ENCODE measurements around the gene CDH13.

Gene CDH13

DNA sequence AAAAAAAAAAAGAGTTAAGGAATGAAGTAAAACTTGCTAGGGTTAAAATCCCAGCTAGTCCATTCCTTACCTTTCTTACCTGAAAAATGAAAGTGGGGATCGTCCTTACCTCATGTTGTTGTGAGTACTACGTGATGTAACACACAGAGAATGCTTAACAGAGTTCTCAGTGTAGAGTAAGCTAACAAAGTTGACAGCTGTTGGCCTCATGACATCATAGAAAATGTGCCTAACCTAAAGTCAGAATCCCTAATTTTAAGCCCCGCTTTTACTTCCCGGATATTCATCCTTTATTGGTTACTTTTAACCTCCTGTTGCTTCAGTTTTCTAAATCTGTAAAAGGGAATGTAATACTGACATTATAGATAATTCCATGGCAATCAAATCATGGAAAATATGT lies 675.2 kb downstream of the CDH13 start:
- DNase-seq: no peak
- Histone ChIP-seq H3K27ac (no peak overlapping the region), H3K36me3 (no peaks in the 10 kb centered on the region), H3K9me3 (no peaks in the 10 kb centered on the region), H3K27me3 (no peaks in the 10 kb centered on the region), H3K4me1 (peaks cover 0 to 13% (median 3%) of the 10 kb centered on the region in 4 donors), H3K4me3 (no peak overlapping the region)
- intact Hi-C loops (cut with DNase I; ENCODE audit: low total_unique reads): no loop called here
- TF ChIP-seq, protein P1, sequence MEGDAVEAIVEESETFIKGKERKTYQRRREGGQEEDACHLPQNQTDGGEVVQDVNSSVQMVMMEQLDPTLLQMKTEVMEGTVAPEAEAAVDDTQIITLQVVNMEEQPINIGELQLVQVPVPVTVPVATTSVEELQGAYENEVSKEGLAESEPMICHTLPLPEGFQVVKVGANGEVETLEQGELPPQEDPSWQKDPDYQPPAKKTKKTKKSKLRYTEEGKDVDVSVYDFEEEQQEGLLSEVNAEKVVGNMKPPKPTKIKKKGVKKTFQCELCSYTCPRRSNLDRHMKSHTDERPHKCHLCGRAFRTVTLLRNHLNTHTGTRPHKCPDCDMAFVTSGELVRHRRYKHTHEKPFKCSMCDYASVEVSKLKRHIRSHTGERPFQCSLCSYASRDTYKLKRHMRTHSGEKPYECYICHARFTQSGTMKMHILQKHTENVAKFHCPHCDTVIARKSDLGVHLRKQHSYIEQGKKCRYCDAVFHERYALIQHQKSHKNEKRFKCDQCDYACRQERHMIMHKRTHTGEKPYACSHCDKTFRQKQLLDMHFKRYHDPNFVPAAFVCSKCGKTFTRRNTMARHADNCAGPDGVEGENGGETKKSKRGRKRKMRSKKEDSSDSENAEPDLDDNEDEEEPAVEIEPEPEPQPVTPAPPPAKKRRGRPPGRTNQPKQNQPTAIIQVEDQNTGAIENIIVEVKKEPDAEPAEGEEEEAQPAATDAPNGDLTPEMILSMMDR (IDR thresholded peaks at IDR 0.05): no peak

- H3K27ac ChIP-seq: no peak overlapping the region
- TF ChIP-seq, protein P1 (IDR thresholded peaks at IDR 0.05): no peak
- no peaks in the 10 kb centered on the region for H3K9me3 ChIP-seq
- no peak overlapping the region for H3K4me3 ChIP-seq
- intact Hi-C loops (cut with DNase I; ENCODE audit: low total_unique reads): no loop called here
- no peak for DNase-seq
- H3K27me3 ChIP-seq: no peaks in the 10 kb centered on the region
- H3K4me1 ChIP-seq: peaks cover 0 to 22% (median 9%) of the 10 kb centered on the region in 4 donors
- H3K36me3 ChIP-seq: no peaks in the 10 kb centered on the region
Observed at GRCh38 chr16:83302853-83303252, 676.1 kb downstream of the CDH13 start.

GRCh38 chr16:83305092-83305491 lies 678.3 kb downstream of the CDH13 start:
- intact Hi-C loops (cut with DNase I; ENCODE audit: low total_unique reads): loop anchor here (5.0 kb wide), 1 partner anchor 42 kb away; no protein-coding TSS in a partner anchor
- Histone ChIP-seq H3K9me3 (no peaks in the 10 kb centered on the region), H3K4me1 (peaks cover 0 to 41% (median 12%) of the 10 kb centered on the region in 4 donors), H3K36me3 (no peaks in the 10 kb centered on the region), H3K4me3 (no peak overlapping the region), H3K27me3 (no peaks in the 10 kb centered on the region), H3K27ac (no peak overlapping the region)
- no peak for DNase-seq
- TF ChIP-seq, protein P1 (IDR thresholded peaks at IDR 0.05): no peak

- DNase-seq: no peak
- Histone ChIP-seq H3K4me3 (no peak overlapping the region), H3K27me3 (no peaks in the 10 kb centered on the region), H3K4me1 (peaks cover 0 to 42% (median 13%) of the 10 kb centered on the region in 4 donors), H3K9me3 (no peaks in the 10 kb centered on the region), H3K36me3 (no peaks in the 10 kb centered on the region), H3K27ac (peak overlapping the region; percentile 3 to 15)
- intact Hi-C loops (cut with DNase I; ENCODE audit: low total_unique reads): loop anchor here (5.0 kb wide), 1 partner anchor 40 kb away; no protein-coding TSS in a partner anchor
- TF ChIP-seq, protein P1 (IDR thresholded peaks at IDR 0.05): no peak
Observed at GRCh38 chr16:83306961-83307593, 680.3 kb downstream of the CDH13 start.

DNA sequence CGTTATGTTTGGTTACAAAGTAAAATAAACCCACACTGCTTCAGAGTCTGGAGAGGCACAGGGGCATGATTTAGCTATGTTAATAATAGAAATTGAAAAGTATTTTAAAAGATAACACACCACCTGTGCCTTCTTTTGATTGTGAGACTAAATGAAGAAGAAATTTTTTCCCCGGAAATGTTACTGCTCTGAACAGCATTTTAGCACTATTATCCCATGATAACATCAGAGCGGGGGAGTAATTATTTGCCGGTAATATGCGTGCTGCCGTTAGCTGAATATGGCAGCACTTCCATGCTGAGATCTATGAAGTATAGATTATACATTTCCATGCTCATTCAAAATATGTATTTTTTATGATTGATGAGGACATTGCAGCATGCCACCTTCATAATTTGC lies 680.8 kb downstream of the CDH13 start:
- Histone ChIP-seq H3K27me3 (no peaks in the 10 kb centered on the region), H3K27ac (peak overlapping the region; percentile 3 to 15), H3K4me1 (peaks cover 0 to 43% (median 14%) of the 10 kb centered on the region in 4 donors), H3K36me3 (no peaks in the 10 kb centered on the region), H3K9me3 (no peaks in the 10 kb centered on the region), H3K4me3 (no peak overlapping the region)
- TF ChIP-seq, protein P1 (IDR thresholded peaks at IDR 0.05): no peak
- intact Hi-C loops (cut with DNase I; ENCODE audit: low total_unique reads): loop anchor here (5.0 kb wide), 1 partner anchor 40 kb away; no protein-coding TSS in a partner anchor
- no peak for DNase-seq

Measured in tibial artery (tissue), 4 donors.